Osteocyte (in vitro differentiated cells): ENCODE measurements around the gene VMA21. TPM values are rescaled to one million over a fixed set of nuclear protein-coding genes. Genes with fewer than 3 reads are reported as not detected.

Experiments
- DNase-seq: peaks from one replicate; pipeline ENCODE4 v3.0.0; 2021; ENCODE audit warnings: mixed read lengths; ENCODE audit not compliant: unreplicated experiment; ENCODE audit errors: extremely low spot score
- H3K27ac Mint-ChIP-seq: one replicate; pipeline ENCODE4 v1.8.0; 2021; ENCODE audit warnings: mild to moderate bottlenecking, mixed read lengths; ENCODE audit not compliant: unreplicated experiment
- H3K27me3 Mint-ChIP-seq: one replicate; pipeline ENCODE4 v1.8.0; 2021; ENCODE audit warnings: mixed read lengths; ENCODE audit not compliant: unreplicated experiment
- H3K36me3 Mint-ChIP-seq: one replicate; pipeline ENCODE4 v1.8.0; 2021; ENCODE audit warnings: mixed read lengths; ENCODE audit not compliant: unreplicated experiment
- H3K4me1 Mint-ChIP-seq: one replicate; pipeline ENCODE4 v1.8.0; 2021; ENCODE audit warnings: mixed read lengths; ENCODE audit not compliant: unreplicated experiment
- H3K4me3 Mint-ChIP-seq: one replicate; pipeline ENCODE4 v1.8.0; 2021; ENCODE audit warnings: mild to moderate bottlenecking, moderate library complexity, mixed read lengths; ENCODE audit not compliant: unreplicated experiment
- H3K9me3 Mint-ChIP-seq: one replicate; pipeline ENCODE4 v1.8.0; 2021; ENCODE audit warnings: mixed read lengths; ENCODE audit not compliant: unreplicated experiment
- CTCF ChIP-seq: fragments of 200-600 bp; sonication (generic); IDR thresholded peaks from 2 replicates; pipeline ENCODE4 v1.5.0; 2021; ENCODE audit warnings: antibody characterized with exemption, mild to moderate bottlenecking, moderate library complexity
- total RNA-seq: library from RNA; stranded (reverse); gene quantifications from 2 replicates; pipeline ENCODE4 v1.2.1, GENCODE V29; 2021

VMA21 gene
- total RNA-seq, 1 donor from 2014 or later: 23.9 TPM

- no peaks in the 10 kb centered on the region for H3K36me3 Mint-ChIP-seq
- DNase-seq: no peak
- H3K4me3 Mint-ChIP-seq: no peak overlapping the region
- H3K27ac Mint-ChIP-seq: no peak overlapping the region
- peaks cover 2% of the 10 kb centered on the region for H3K27me3 Mint-ChIP-seq
- H3K9me3 Mint-ChIP-seq: peaks cover 17% of the 10 kb centered on the region
- TF ChIP-seq CTCF: no peak
- no peaks in the 10 kb centered on the region for H3K4me1 Mint-ChIP-seq
Measured at GRCh38 chrX:151365579-151365978, 31.4 kb upstream of the VMA21 start.

GRCh38 chrX:151370906-151371305 lies 26.1 kb upstream of the VMA21 start:
- TF ChIP-seq CTCF: no peak
- H3K27ac Mint-ChIP-seq: no peak overlapping the region
- no peaks in the 10 kb centered on the region for H3K36me3 Mint-ChIP-seq
- H3K4me1 Mint-ChIP-seq: no peaks in the 10 kb centered on the region
- H3K4me3 Mint-ChIP-seq: no peak overlapping the region
- H3K9me3 Mint-ChIP-seq: peaks cover 12% of the 10 kb centered on the region
- peaks cover 3% of the 10 kb centered on the region for H3K27me3 Mint-ChIP-seq
- no peak for DNase-seq

GRCh38 chrX:151384807-151385206 lies 12.2 kb upstream of the VMA21 start:
- H3K9me3 Mint-ChIP-seq: no peaks in the 10 kb centered on the region
- no peak for TF ChIP-seq CTCF

GRCh38 chrX:151386838-151387459 lies 10.1 kb upstream of the VMA21 start:
- Mint-ChIP-seq H3K4me1 (no peaks in the 10 kb centered on the region), H3K36me3 (no peaks in the 10 kb centered on the region), H3K9me3 (no peaks in the 10 kb centered on the region), H3K27ac (no peak overlapping the region), H3K4me3 (no peak overlapping the region), H3K27me3 (no peaks in the 10 kb centered on the region)
- DNase-seq: no peak
- TF ChIP-seq CTCF: no peak

More at GRCh38 chrX:151384807-151385206, 12.2 kb upstream of the VMA21 start:
- Mint-ChIP-seq H3K27me3 (no peaks in the 10 kb centered on the region), H3K4me3 (no peak overlapping the region), H3K36me3 (no peaks in the 10 kb centered on the region), H3K4me1 (no peaks in the 10 kb centered on the region), H3K27ac (no peak overlapping the region)
- no peak for DNase-seq

GRCh38 chrX:151391722-151392121 lies 5.3 kb upstream of the VMA21 start:
- no peaks in the 10 kb centered on the region for H3K9me3 Mint-ChIP-seq
- H3K27ac Mint-ChIP-seq: no peak overlapping the region
- H3K4me1 Mint-ChIP-seq: peaks cover 6% of the 10 kb centered on the region
- no peaks in the 10 kb centered on the region for H3K36me3 Mint-ChIP-seq
- no peaks in the 10 kb centered on the region for H3K27me3 Mint-ChIP-seq
- TF ChIP-seq CTCF: no peak
- H3K4me3 Mint-ChIP-seq: no peak overlapping the region
- DNase-seq: no peak
